GM12878 (cell line): ENCODE data around the gene MESP2.

Experiments used
- BRCA1 ChIP-seq: IDR thresholded peaks from 2 replicates; pipeline ENCODE4 v1.6.1; 2011; ENCODE audit warnings: low read depth, low read length, improper control_type of control experiment
- HDAC6 ChIP-seq: fragments of 200-600 bp; sonication (generic); IDR thresholded peaks from one replicate; pipeline ENCODE4 v1.8.0; 2017; ENCODE audit warnings: antibody characterized with exemption; ENCODE audit not compliant: unreplicated experiment
- KLF5 ChIP-seq: fragments of 450-650 bp; IDR thresholded peaks from 2 replicates; pipeline ENCODE4 v1.6.1; 2014; ENCODE audit warnings: mild to moderate bottlenecking; ENCODE audit not compliant: partially characterized antibody
- PML ChIP-seq: IDR thresholded peaks from 2 replicates; pipeline ENCODE4 v1.6.1; 2012; ENCODE audit warnings: low read length, inconsistent platforms
- POLR2A ChIP-seq: IDR thresholded peaks from 2 replicates; pipeline ENCODE4 v1.6.1; 2011; ENCODE audit warnings: low read depth, mild to moderate bottlenecking, low read length
- RFX5 ChIP-seq: IDR thresholded peaks from 2 replicates; pipeline ENCODE4 v1.6.1; 2011; ENCODE audit warnings: low read depth, low read length, improper control_type of control experiment
- SMAD1 ChIP-seq: fragments of 450-650 bp; IDR thresholded peaks from 2 replicates; pipeline ENCODE4 v1.6.1; 2018; ENCODE audit warnings: mild to moderate bottlenecking, low read depth; ENCODE audit not compliant: partially characterized antibody
- SPI1 ChIP-seq: IDR thresholded peaks from 2 replicates; pipeline ENCODE4 v1.6.1; 2011; ENCODE audit warnings: low read depth, mild to moderate bottlenecking, low read length, moderate library complexity, borderline replicate concordance; ENCODE audit not compliant: insufficient read depth
- TF ChIP-seq, protein P1 (sequence below), 3 experiments: IDR thresholded peaks in 2 of 3; conservative IDR thresholded peaks in 1 of 3; 2 replicates each; pipeline ENCODE4 v1.5.1; 2011; ENCODE audit warnings: low read depth in 3 of 3, low read length in 3 of 3, mild to moderate bottlenecking in 3 of 3, control low read depth in 2 of 3, moderate library complexity in 2 of 3, inconsistent platforms in 1 of 3, mixed read lengths in 1 of 3; ENCODE audit not compliant: control insufficient read depth in 2 of 3, insufficient read depth in 1 of 3; ENCODE audit errors: extremely low read depth in 1 of 3

DNA sequence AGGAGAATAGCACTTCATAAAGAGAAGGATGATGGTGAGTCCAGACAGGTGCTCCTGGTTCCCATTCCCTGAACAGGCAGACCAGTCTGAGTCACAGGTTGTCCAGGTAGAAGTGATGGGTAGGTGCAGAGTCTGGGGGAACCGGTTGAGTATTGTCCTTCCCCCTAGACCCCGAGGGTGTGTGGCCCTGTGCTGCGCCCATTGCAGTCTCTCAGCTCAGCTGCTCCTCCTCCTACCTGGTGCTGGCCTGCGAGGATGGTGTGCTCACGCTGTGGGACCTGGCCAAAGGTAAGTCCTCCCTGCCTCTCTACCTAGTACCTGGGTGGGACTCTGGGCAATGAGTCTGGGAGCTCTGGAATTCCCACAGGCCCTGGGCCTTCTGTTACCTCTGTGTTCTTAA lies 44.9 kb upstream of the MESP2 start:
- TF ChIP-seq SMAD1 (no peak), PML (no peak), KLF5 (no peak), RFX5 (no peak), HDAC6 (no peak), SPI1 (no peak), POLR2A (no peak), BRCA1 (no peak)
- TF ChIP-seq, protein P1, sequence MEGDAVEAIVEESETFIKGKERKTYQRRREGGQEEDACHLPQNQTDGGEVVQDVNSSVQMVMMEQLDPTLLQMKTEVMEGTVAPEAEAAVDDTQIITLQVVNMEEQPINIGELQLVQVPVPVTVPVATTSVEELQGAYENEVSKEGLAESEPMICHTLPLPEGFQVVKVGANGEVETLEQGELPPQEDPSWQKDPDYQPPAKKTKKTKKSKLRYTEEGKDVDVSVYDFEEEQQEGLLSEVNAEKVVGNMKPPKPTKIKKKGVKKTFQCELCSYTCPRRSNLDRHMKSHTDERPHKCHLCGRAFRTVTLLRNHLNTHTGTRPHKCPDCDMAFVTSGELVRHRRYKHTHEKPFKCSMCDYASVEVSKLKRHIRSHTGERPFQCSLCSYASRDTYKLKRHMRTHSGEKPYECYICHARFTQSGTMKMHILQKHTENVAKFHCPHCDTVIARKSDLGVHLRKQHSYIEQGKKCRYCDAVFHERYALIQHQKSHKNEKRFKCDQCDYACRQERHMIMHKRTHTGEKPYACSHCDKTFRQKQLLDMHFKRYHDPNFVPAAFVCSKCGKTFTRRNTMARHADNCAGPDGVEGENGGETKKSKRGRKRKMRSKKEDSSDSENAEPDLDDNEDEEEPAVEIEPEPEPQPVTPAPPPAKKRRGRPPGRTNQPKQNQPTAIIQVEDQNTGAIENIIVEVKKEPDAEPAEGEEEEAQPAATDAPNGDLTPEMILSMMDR (IDR thresholded peaks at IDR 0.05 in 2 of 3, conservative IDR thresholded peaks at IDR 0.05 in 1 of 3; ENCODE audit: control insufficient read depth in 2 of 3, extremely low read depth in 1 of 3, insufficient read depth in 1 of 3, low read depth in 3 of 3, low read length in 3 of 3): no peak
